PFSK-1 (cell line): ENCODE measurements around the gene TAF1C.

Experiments
- FOXP2 ChIP-seq: optimal IDR thresholded peaks from 2 replicates; pipeline ENCODE3; 2011; ENCODE audit warnings: borderline replicate concordance, control low read depth, inconsistent platforms; ENCODE audit not compliant: insufficient read depth; ENCODE audit errors: extremely low read length, extremely low read depth
- POLR2AphosphoS5 ChIP-seq: IDR thresholded peaks from 2 replicates; pipeline ENCODE4 v1.6.1; 2012; ENCODE audit warnings: low read depth, mild to moderate bottlenecking, control low read depth, low read length, moderate library complexity
- REST ChIP-seq, 2 experiments: IDR thresholded peaks; 2 replicates each; pipeline versions ENCODE4 v1.6.1 to v1.8.0; 2011 to 2012; ENCODE audit warnings: low read depth in 2 of 2, low read length in 2 of 2, control low read depth in 1 of 2, inconsistent platforms in 1 of 2, mild to moderate bottlenecking in 1 of 2, moderate library complexity in 1 of 2; ENCODE audit not compliant: insufficient read depth in 1 of 2
- SIN3A ChIP-seq: IDR thresholded peaks from 2 replicates; pipeline ENCODE4 v1.6.1; 2012; ENCODE audit warnings: mild to moderate bottlenecking, low read length, moderate library complexity, borderline replicate concordance; ENCODE audit not compliant: insufficient read depth

GRCh38 chr16:84225126-84225525, 38.3 kb upstream of the TAF1C start:
- TF ChIP-seq FOXP2 (no peak), POLR2AphosphoS5 (no peak), REST (IDR thresholded peaks at IDR 0.05; ENCODE audit: insufficient read depth in 1 of 2, low read depth in 2 of 2, low read length in 2 of 2) (no peak), SIN3A (no peak)
